ENCODE data around the gene HTRA3. TPM values are rescaled to one million over a fixed set of nuclear protein-coding genes. Genes with fewer than 3 reads are reported as not detected.
A peak's percentile ranks its signal among the peaks of the same experiment; 100 is the strongest.

The HTRA3 gene
- polyA plus RNA-seq, 4 donors: 8.2 to 16.7 (median 10.7) TPM

GRCh38 chr4:8265171-8265929 lies 4.2 kb upstream of the HTRA3 start:
- no peak for DNase-seq (ENCODE audit: low read depth in 4 of 4, low spot score in 2 of 4)

GRCh38 chr4:8266088-8266487 lies 3.5 kb upstream of the HTRA3 start:
- DNase-seq (ENCODE audit: low read depth in 4 of 4, low spot score in 2 of 4): no peak

DNA sequence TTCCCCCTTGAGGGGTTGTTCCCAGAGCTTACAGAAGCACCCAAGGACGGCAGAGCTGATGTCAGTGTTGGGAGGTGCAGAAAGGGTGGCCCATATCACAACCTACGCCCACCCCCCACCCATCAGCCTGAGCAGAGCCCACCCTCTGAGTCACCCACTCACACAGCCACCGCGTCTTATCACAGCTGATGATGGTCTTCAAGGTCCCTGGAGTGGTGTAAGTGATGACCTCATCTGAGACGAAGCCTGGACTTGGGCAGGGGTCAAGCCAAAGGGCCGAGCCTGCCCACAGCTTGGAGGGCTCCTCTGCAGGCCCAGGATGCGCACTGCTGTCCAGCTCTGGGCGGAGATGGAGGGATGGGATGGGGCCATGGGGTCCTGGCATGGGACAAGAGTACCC lies 3.0 kb upstream of the HTRA3 start:
- no peak for DNase-seq (ENCODE audit: low read depth in 4 of 4, low spot score in 2 of 4)

GRCh38 chr4:8267077-8267476 lies 2.5 kb upstream of the HTRA3 start:
- no peak for DNase-seq (ENCODE audit: low read depth in 4 of 4, low spot score in 2 of 4)

GRCh38 chr4:8268211-8268610 lies 1.3 kb upstream of the HTRA3 start:
- no peak for DNase-seq (ENCODE audit: low read depth in 4 of 4, low spot score in 2 of 4)

GRCh38 chr4:8268901-8269534 lies 536 bp upstream of the HTRA3 start:
- no peak for DNase-seq (ENCODE audit: low read depth in 4 of 4, low spot score in 2 of 4)

DNA sequence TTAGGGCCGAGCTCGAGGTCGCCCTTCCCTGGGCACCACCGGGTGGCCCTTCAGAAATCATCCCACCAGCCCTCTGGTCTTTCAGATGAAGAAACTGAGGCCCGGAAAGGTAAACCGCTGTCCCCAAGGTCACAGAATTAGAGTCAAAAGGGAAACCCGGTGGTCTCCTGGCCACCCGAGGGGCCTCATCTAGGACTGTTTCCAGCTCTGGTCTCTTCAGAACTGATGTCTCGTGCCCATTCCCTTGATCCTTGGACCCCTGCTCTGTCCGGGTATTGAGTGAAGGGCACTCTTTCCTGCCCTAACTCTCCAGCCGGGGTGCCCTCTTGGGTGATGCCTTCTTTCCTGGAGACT lies 841 bp downstream of the HTRA3 start:
- no peak for DNase-seq (ENCODE audit: low read depth in 4 of 4, low spot score in 2 of 4)

DNA sequence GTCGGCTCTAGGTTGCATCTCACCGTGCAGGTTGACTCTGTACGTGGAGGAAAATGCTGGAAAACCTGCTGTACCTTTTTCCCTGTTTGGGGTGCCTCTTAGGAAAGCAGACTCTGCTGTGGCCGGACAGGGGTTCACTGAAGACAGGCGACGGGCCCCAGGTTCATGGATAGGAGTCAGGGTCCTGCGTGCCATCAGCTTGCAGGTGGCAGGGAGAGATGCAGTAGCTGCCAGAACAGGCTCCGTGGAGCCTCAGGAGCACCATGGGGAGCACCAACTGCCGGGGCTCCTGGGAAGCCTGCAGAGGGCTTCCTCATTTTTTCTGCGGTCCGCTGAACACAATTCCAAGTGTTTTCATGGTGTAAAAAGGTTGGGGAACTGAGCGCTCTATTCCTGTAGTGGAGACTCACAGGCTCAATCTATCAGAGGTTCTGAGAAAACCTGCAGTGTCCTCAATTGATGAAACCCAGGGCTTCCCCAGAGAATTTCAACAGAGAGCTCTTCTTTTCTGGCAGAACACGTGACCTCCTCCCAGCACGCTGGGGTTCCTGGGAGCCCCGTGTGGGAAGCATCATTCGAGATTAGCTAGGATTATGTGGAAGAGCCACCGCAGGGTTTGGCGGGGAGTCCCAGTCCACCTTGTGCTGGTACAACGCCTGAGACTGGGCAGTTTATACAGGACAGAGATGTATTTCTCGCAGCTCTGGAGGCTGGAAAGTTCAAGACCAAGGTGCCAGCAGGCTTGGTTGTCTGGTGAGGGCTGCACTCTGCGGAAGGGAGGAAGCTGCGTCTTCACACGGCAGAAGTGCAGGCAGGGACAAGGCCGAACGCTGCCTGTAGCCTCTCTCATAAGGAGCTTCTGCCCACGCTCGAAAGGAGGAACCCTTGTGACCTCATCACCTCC lies 1.6 kb downstream of the HTRA3 start:
- no peak for DNase-seq (ENCODE audit: low read depth in 4 of 4, low spot score in 2 of 4)

GRCh38 chr4:8271821-8272220 lies 2.3 kb downstream of the HTRA3 start:
- DNase-seq (ENCODE audit: low read depth in 4 of 4, low spot score in 2 of 4): no peak

- no peak for DNase-seq (ENCODE audit: low read depth in 4 of 4, low spot score in 2 of 4)
Measured at GRCh38 chr4:8272472-8273428, 3.2 kb downstream of the HTRA3 start.

DNA sequence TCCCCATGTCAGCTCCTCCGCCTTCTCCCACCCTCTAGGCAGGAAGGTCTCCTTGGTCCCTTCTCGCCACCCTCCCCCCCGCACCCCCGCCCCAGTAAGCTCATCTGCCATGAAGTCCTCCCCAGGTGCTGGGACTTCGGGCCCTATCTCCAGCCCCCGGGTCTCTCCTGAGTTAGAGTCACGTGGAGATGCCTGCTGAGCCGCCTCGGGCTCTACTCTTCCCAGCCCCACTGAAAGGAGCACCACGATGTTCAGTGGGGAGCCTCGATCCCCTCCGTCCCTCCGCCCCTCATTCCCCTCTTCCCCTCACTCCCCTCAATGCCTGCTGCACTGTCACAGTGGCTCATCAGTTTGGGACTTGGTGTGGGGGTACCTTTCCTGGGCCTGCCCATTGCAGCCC lies 3.9 kb downstream of the HTRA3 start:
- DNase-seq (ENCODE audit: low read depth in 4 of 4, low spot score in 2 of 4): no peak

- DNase-seq (ENCODE audit: low read depth in 4 of 4, low spot score in 2 of 4): no peak
Measured at GRCh38 chr4:8274066-8274652, 4.6 kb downstream of the HTRA3 start.

- peak; percentile 76 to 91 (median 88) for DNase-seq (ENCODE audit: low read depth in 4 of 4, low spot score in 2 of 4)
Measured at GRCh38 chr4:8274765-8275547, 5.4 kb downstream of the HTRA3 start.

GRCh38 chr4:8275548-8275910 lies 6.0 kb downstream of the HTRA3 start:
- DNase-seq (ENCODE audit: low read depth in 4 of 4, low spot score in 2 of 4): no peak

DNA sequence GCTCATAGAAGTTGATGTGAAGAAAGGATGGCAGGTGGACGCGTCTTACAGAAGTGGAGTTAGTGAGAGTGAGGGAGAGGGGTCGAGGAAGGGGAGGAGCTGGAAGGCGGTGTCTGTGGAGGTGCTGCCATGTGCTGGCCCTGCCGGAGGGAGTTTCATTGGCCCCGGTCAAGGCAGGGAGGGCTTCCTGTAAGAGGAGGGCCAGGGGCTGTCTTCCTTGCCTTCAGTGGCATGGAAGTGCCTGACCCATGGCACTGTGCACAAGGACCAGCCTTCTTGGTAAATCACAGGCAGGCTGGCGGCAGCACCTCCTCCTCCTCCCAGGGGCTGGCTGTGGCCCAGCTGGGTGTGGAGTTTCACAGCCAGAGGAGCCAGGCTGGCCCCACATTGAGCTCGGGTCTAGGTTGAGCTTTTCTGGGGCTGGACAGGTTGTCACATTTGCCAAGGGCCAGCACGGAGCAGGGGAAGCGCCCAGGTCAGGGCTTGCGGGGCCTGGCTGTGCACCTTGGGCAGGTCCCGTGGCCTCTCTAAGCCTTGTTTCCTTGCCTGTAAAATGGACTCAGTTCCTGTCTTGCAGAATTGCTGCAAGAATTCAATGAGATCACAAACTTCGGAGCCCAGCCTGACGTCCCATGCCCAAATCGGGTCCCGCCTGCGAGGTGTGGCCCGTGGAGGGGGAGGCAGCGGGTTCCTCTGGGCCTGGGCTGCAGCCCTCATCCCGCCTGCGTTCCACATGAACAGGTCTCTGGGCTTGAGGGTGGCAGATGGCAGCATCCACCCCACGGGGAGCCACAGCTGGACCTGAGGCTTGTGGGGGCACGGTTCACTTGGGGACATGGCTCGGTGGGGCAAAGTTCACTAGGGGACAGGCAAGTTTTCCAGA lies 7.0 kb downstream of the HTRA3 start:
- DNase-seq (ENCODE audit: low read depth in 4 of 4, low spot score in 2 of 4): no peak

DNA sequence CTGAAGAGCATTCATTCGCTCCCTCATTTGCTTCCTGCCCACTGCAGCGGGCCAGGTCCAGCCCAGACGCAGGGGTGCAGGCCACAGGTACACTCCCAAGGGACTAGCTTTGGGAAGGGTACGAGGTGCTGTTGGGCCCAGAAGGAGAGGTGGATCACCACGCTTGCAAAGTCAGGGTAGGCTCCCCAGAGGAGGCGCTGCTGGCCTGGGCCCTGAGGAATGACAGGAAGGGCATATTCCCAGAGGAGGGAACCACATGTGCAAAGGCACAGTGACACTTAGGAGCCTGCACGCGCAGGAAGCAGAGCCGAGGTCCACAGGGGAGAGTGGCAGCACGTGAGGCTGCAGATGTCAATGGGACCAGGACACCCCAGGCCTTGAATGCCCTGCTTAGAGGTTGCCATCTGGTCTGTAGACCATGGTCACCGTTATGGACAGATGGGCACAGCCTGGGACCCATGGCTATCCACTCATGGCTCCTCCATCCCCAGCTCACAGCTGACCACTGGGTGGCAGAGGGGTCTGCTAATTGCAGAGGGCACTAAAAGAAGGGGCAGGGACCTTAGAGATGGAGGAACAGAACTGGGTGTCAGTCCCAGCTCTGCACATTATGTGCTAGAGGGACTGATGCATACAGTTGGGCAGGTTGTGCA lies 7.9 kb downstream of the HTRA3 start:
- DNase-seq (ENCODE audit: low read depth in 4 of 4, low spot score in 2 of 4): no peak

DNA sequence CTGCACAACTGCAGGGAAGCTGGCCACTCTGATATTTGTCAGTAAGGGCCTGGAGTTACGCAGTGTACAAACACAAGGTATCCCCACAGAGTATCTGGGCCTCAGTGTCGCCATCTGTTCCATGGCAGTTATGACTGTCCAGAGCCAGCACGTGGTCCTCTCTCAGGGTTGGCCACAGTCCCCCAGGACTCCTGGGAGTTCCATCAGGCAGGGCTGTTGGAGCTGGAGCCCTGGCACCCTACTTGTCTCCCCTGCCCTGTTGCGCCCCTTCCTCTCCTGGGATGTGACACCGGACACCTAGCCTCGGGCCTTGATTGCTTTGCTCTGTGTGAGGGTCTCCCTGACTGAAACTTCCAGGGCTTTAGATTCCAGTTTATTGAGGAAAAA lies 8.4 kb downstream of the HTRA3 start:
- DNase-seq (ENCODE audit: low read depth in 4 of 4, low spot score in 2 of 4): no peak
